Measurements from ENCODE around the gene FBXO17.
"Not testable (repeated sequence)": the region's sequence is repeated elsewhere in the genome, so short reads cannot be mapped to it uniquely, and the experiment has no call there.

The FBXO17 gene

GRCh38 chr19:38975214-38975860 lies at the start of gene FBXO17:
FBXO17 (minus strand) TSS chr19:38975742; CDS start chr19:38950319, 25,423 bp downstream.
- DNase-seq (ENCODE audit: low read depth in 3 of 3): no peak

- DNase-seq (ENCODE audit: low read depth in 3 of 3): no peak
Observed at GRCh38 chr19:39024875-39025641, 49.5 kb upstream of the FBXO17 start.

- no peak for DNase-seq (ENCODE audit: low read depth in 3 of 3)
Observed at GRCh38 chr19:39021063-39021462, 45.5 kb upstream of the FBXO17 start.

- DNase-seq (ENCODE audit: low read depth in 3 of 3): no peak
Observed at GRCh38 chr19:39017646-39018045, 42.1 kb upstream of the FBXO17 start.

- no peak for DNase-seq (ENCODE audit: low read depth in 3 of 3)
Observed at GRCh38 chr19:39017026-39017425, 41.5 kb upstream of the FBXO17 start.

GRCh38 chr19:39014037-39014436 lies 38.5 kb upstream of the FBXO17 start:
- no peak for DNase-seq (ENCODE audit: low read depth in 3 of 3)

GRCh38 chr19:39009001-39009400 lies 33.5 kb upstream of the FBXO17 start:
- no peak for DNase-seq (ENCODE audit: low read depth in 3 of 3)

GRCh38 chr19:39008137-39008536 lies 32.6 kb upstream of the FBXO17 start:
- DNase-seq (ENCODE audit: low read depth in 3 of 3): no peak

GRCh38 chr19:39007096-39007495 lies 31.6 kb upstream of the FBXO17 start:
- no peak for DNase-seq (ENCODE audit: low read depth in 3 of 3)

GRCh38 chr19:39004403-39004802 lies 28.9 kb upstream of the FBXO17 start:
- DNase-seq (ENCODE audit: low read depth in 3 of 3): no peak

- no peak for DNase-seq (ENCODE audit: low read depth in 3 of 3)
Observed at GRCh38 chr19:39003796-39004195, 28.3 kb upstream of the FBXO17 start.

- DNase-seq (ENCODE audit: low read depth in 3 of 3): no peak
Observed at GRCh38 chr19:39003188-39003587, 27.6 kb upstream of the FBXO17 start.

- no peak for DNase-seq (ENCODE audit: low read depth in 3 of 3)
Observed at GRCh38 chr19:39001041-39001440, 25.5 kb upstream of the FBXO17 start.

GRCh38 chr19:38997576-38997975 lies 22.0 kb upstream of the FBXO17 start:
- DNase-seq (ENCODE audit: low read depth in 3 of 3): not testable (repeated sequence)

- no peak for DNase-seq (ENCODE audit: low read depth in 3 of 3)
Observed at GRCh38 chr19:38993271-38993670, 17.7 kb upstream of the FBXO17 start.

GRCh38 chr19:38990949-38991697 lies 15.6 kb upstream of the FBXO17 start:
- DNase-seq (ENCODE audit: low read depth in 3 of 3): no peak

GRCh38 chr19:38989614-38990013 lies 14.1 kb upstream of the FBXO17 start:
- DNase-seq (ENCODE audit: low read depth in 3 of 3): not testable (repeated sequence)

GRCh38 chr19:38989066-38989605 lies 13.6 kb upstream of the FBXO17 start:
- DNase-seq (ENCODE audit: low read depth in 3 of 3): no peak

- DNase-seq (ENCODE audit: low read depth in 3 of 3): not testable (repeated sequence)
Observed at GRCh38 chr19:38988627-38989026, 13.1 kb upstream of the FBXO17 start.

- DNase-seq (ENCODE audit: low read depth in 3 of 3): not testable (repeated sequence)
Observed at GRCh38 chr19:38987745-38988144, 12.2 kb upstream of the FBXO17 start.

GRCh38 chr19:38985262-38985661 lies 9.7 kb upstream of the FBXO17 start:
- no peak for DNase-seq (ENCODE audit: low read depth in 3 of 3)

All from stimulated activated CD4-positive, alpha-beta T cell treated with anti-CD3 and anti-CD28 coated beads, TNF-alpha, amount 100 ng/mL, for 4 hours (primary cell).